ENCODE results near the gene ACTA2. TPM values are rescaled to one million over a fixed set of nuclear protein-coding genes. Genes with fewer than 3 reads are reported as not detected.
A peak's percentile ranks its signal among the peaks of the same experiment; 100 is the strongest.

Gene ACTA2
- total RNA-seq, 2 donors from 2014 or later = not detected

- Mint-ChIP-seq H3K36me3 (ENCODE audit: low read depth) (no peaks in the 10 kb centered on the region), H3K27ac (no peak overlapping the region), H3K9me3 (no peaks in the 10 kb centered on the region), H3K4me3 (peak overlapping the region; percentile 74), H3K27me3 (ENCODE audit: insufficient read depth) (peaks cover 48% of the 10 kb centered on the region), H3K4me1 (no peaks in the 10 kb centered on the region)
- H3K27me3 ChIP-seq (ENCODE audit: control insufficient read depth, insufficient read depth, low read length, poor library complexity, severe bottlenecking) = peaks cover 57% of the 10 kb centered on the region
- TF ChIP-seq CTCF (conservative IDR thresholded peaks at IDR 0.05) = no peak
- H3K4me3 ChIP-seq (ENCODE audit: low read length) = peak overlapping the region; percentile 90
- peak; percentile 74 for DNase-seq
- peak overlapping the region; percentile 34 for H3K27ac ChIP-seq (ENCODE audit: low read depth, low read length)
- H3K4me1 ChIP-seq (ENCODE audit: control insufficient read depth, insufficient read depth, low read length) = no peaks in the 10 kb centered on the region
- no peaks in the 10 kb centered on the region for H3K36me3 ChIP-seq (ENCODE audit: control insufficient read depth, insufficient read depth, low read length)
- peak overlapping the region; percentile 21 for H3K9ac ChIP-seq (ENCODE audit: extremely low read depth, low read length, poor library complexity, severe bottlenecking)
- no peaks in the 10 kb centered on the region for H3K9me3 ChIP-seq (ENCODE audit: control insufficient read depth, low read length)
- WGBS, 2 experiments (ENCODE audit: insufficient coverage in 1 of 2, insufficient read length in 1 of 2) = 1 to 2% methylated on average over 22 to 38 of the region's 38 CpGs
Observed at GRCh38 chr10:88991161-88991898, 38.8 kb upstream of the ACTA2 start.

- H3K27ac Mint-ChIP-seq = no peak within 1 kb of the TSS
- Histone ChIP-seq H3K36me3 (ENCODE audit: control insufficient read depth, insufficient read depth, low read length) (no peaks in the 10 kb centered on the region), H3K9ac (ENCODE audit: extremely low read depth, low read length, poor library complexity, severe bottlenecking) (peak within 1 kb of the TSS; percentile 21), H3K4me3 (ENCODE audit: low read length) (peak within 1 kb of the TSS; percentile 90), H3K27ac (ENCODE audit: low read depth, low read length) (peak within 1 kb of the TSS; percentile 34), H3K4me1 (ENCODE audit: control insufficient read depth, insufficient read depth, low read length) (no peaks in the 10 kb centered on the region), H3K9me3 (ENCODE audit: control insufficient read depth, low read length) (no peaks in the 10 kb centered on the region), H3K27me3 (ENCODE audit: control insufficient read depth, insufficient read depth, low read length, poor library complexity, severe bottlenecking) (peaks cover 57% of the 10 kb centered on the region)
- peak within 1 kb of the TSS; percentile 74 for H3K4me3 Mint-ChIP-seq
- no peak for TF ChIP-seq CTCF (conservative IDR thresholded peaks at IDR 0.05)
- H3K9me3 Mint-ChIP-seq = no peaks in the 10 kb centered on the region
- peaks cover 1% of the 10 kb centered on the region for H3K4me1 Mint-ChIP-seq
- peaks cover 48% of the 10 kb centered on the region for H3K27me3 Mint-ChIP-seq (ENCODE audit: insufficient read depth)
- H3K36me3 Mint-ChIP-seq (ENCODE audit: low read depth) = no peaks in the 10 kb centered on the region
- DNase-seq = peak; percentile 84
- WGBS, 2 experiments (ENCODE audit: insufficient coverage in 1 of 2, insufficient read length in 1 of 2) = 2 to 4% methylated on average over 11 to 51 of the region's 51 CpGs
Observed at GRCh38 chr10:88990384-88991160, 38.0 kb upstream of the ACTA2 start, which contains the start of gene FAS. Gene FAS (plus strand): TSS chr10:88990798. CDS start chr10:88990877, 79 bp downstream.

GRCh38 chr10:88989824-88990383 is 37.3 kb upstream of the ACTA2 start:
- 79 to 83% methylated on average over 6 to 8 of the region's 8 CpGs for WGBS, 2 experiments (ENCODE audit: insufficient coverage in 1 of 2, insufficient read length in 1 of 2)
- Histone ChIP-seq H3K27ac (ENCODE audit: low read depth, low read length) (no peak overlapping the region), H3K4me1 (ENCODE audit: control insufficient read depth, insufficient read depth, low read length) (no peaks in the 10 kb centered on the region), H3K27me3 (ENCODE audit: control insufficient read depth, insufficient read depth, low read length, poor library complexity, severe bottlenecking) (peaks cover 57% of the 10 kb centered on the region), H3K36me3 (ENCODE audit: control insufficient read depth, insufficient read depth, low read length) (no peaks in the 10 kb centered on the region), H3K9me3 (ENCODE audit: control insufficient read depth, low read length) (no peaks in the 10 kb centered on the region), H3K9ac (ENCODE audit: extremely low read depth, low read length, poor library complexity, severe bottlenecking) (no peak overlapping the region), H3K4me3 (ENCODE audit: low read length) (peak overlapping the region; percentile 90)
- H3K4me3 Mint-ChIP-seq = peak overlapping the region; percentile 74
- H3K36me3 Mint-ChIP-seq (ENCODE audit: low read depth) = no peaks in the 10 kb centered on the region
- H3K9me3 Mint-ChIP-seq = no peaks in the 10 kb centered on the region
- H3K4me1 Mint-ChIP-seq = peaks cover 5% of the 10 kb centered on the region
- no peak for DNase-seq
- H3K27me3 Mint-ChIP-seq (ENCODE audit: insufficient read depth) = peaks cover 48% of the 10 kb centered on the region
- no peak overlapping the region for H3K27ac Mint-ChIP-seq
- no peak for TF ChIP-seq CTCF (conservative IDR thresholded peaks at IDR 0.05)

Measured in endodermal cell (in vitro differentiated cells).